ENCODE data around the gene ABHD16B. TPM values are rescaled to one million over a fixed set of nuclear protein-coding genes. Genes with fewer than 3 reads are reported as not detected.
A peak's percentile ranks its signal among the peaks of the same experiment; 100 is the strongest.

ABHD16B gene
- total and polyA plus RNA-seq, 2 of the 13 experiments (the other 11 are each of a cell fraction or from before 2014, with no cell fraction given), result not detected

DNA sequence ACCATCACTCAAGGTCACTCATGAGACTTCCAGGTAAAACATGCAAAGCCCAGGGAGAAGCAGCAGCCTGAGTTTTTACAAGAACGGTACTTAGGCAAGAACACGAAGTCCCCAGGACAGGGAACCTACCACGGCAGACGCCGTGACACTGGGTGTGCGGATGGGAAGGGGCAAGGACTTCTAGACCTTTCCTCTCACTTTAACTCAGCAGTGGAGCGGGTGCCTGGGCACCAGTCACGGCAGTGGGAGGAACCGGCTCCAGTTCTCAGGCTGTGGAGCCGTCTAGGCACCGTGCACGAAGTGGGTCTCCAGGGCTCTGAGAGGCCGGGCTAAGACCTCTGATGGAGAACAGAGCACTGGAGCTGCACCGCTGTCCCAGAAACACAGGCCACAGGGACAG lies 32.8 kb upstream of the ABHD16B start:
- BruUV-seq (replicated peaks), result no TSS peak
- H4K20me1 ChIP-seq (ENCODE audit: insufficient read depth, low read length), result peaks cover 6% of the 10 kb centered on the region; the same call in 1 of the 2 replicates
- ChIA-PET CTCF (ENCODE audit: low intra/inter-chr PET ratio, low total read pairs) (interaction anchor here (1.5 kb wide), 1 partner anchor 35 kb away, joined by 4 read pairs; no protein-coding TSS in a partner anchor), POLR2A (no interaction called here)
- H3K9me3 ChIP-seq (ENCODE audit: low read length), result no peaks in the 10 kb centered on the region
- H3K36me3 ChIP-seq (replicated peaks in 1 of 2; ENCODE audit: control insufficient read depth in 1 of 2, insufficient read depth in 2 of 2, low read length in 2 of 2), result no peaks in the 10 kb centered on the region
- no peak overlapping the region; a peak in 1 of 6 replicates for H3K4me3 ChIP-seq (replicated peaks in 1 of 3; ENCODE audit: insufficient read depth in 1 of 3, low read depth in 2 of 3, low read length in 3 of 3)
- H3K4me2 ChIP-seq (ENCODE audit: low read depth, low read length), result peak overlapping the region; percentile 88
- no peak overlapping the region for H3K27ac ChIP-seq (ENCODE audit: extremely low read length, insufficient read depth, low read length)
- no peak overlapping the region for H2AFZ ChIP-seq (ENCODE audit: low read length)
- WGBS (ENCODE audit: low lambda C conversion rate), result 69% methylated on average over 14 of the region's 14 CpGs
- no peaks in the 10 kb centered on the region for H3K79me2 ChIP-seq (ENCODE audit: insufficient read depth, low read length)
- intact Hi-C loops (cut with micrococcal nuclease; ENCODE audit: unreplicated experiment), result no loop called here
- no peak overlapping the region for H3K9ac ChIP-seq (ENCODE audit: insufficient read depth, low read depth, low read length)
- in situ Hi-C loops (cut with HindIII; ENCODE audit: extremely low pct_ligation_motif_present, low pct_unique_long_range_greater_than_20kb), result no loop called here
- H3K4me1 ChIP-seq (ENCODE audit: insufficient read depth, low read length), result peaks cover 52% of the 10 kb centered on the region
- DNase-seq (ENCODE audit: low spot score) (no peak), FAIRE-seq (no peak), ATAC-seq (no peak)
- H3K27me3 ChIP-seq (ENCODE audit: control insufficient read depth in 1 of 2, insufficient read depth in 2 of 2, low read length in 2 of 2), result peaks cover 8 to 28% of the 10 kb centered on the region in 2 experiments
- TF ChIP-seq ZNF350 (CRISPR knock-in tag; IDR thresholded peaks at IDR 0.05; ENCODE audit: borderline replicate concordance, low read depth), result 0 out of 2 replicates have a peak, but pooled peaks have one; percentile 12
- TF ChIP-seq HIVEP1 (CRISPR knock-in tag; IDR thresholded peaks at IDR 0.05), result 0 out of 2 replicates have a peak, but pooled peaks have one; percentile 38
- TF ChIP-seq TBX2 (CRISPR knock-in tag; IDR thresholded peaks at IDR 0.05; ENCODE audit: borderline replicate concordance), result 0 out of 2 replicates have a peak, but pooled peaks have one; percentile 16
- TF ChIP-seq, protein P1, sequence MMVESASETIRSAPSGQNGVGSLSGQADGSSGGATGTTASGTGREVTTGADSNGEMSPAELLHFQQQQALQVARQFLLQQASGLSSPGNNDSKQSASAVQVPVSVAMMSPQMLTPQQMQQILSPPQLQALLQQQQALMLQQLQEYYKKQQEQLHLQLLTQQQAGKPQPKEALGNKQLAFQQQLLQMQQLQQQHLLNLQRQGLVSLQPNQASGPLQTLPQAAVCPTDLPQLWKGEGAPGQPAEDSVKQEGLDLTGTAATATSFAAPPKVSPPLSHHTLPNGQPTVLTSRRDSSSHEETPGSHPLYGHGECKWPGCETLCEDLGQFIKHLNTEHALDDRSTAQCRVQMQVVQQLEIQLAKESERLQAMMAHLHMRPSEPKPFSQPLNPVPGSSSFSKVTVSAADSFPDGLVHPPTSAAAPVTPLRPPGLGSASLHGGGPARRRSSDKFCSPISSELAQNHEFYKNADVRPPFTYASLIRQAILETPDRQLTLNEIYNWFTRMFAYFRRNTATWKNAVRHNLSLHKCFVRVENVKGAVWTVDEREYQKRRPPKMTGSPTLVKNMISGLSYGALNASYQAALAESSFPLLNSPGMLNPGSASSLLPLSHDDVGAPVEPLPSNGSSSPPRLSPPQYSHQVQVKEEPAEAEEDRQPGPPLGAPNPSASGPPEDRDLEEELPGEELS (CRISPR knock-in tag; IDR thresholded peaks at IDR 0.05), result no peak
- no peak for TF ChIP-seq GPN1 (CRISPR knock-in tag; IDR thresholded peaks at IDR 0.05; ENCODE audit: borderline replicate concordance)
- 0 out of 2 replicates have a peak, but pooled peaks have one; percentile 26 for TF ChIP-seq ZNF788 (CRISPR knock-in tag; IDR thresholded peaks at IDR 0.05; ENCODE audit: borderline replicate concordance)
- no peak for TF ChIP-seq PCBP1 (IDR thresholded peaks at IDR 0.05; ENCODE audit: borderline replicate concordance, low read depth, low read length)
- TF ChIP-seq NCOA5 (CRISPR knock-in tag; IDR thresholded peaks at IDR 0.05), result no peak
- no peak for TF ChIP-seq ZNF484 (CRISPR knock-in tag; IDR thresholded peaks at IDR 0.05; ENCODE audit: borderline replicate concordance, low read depth)
- peak; percentile 22; the same call in 1 of the 2 replicates for TF ChIP-seq ZNF772 (CRISPR knock-in tag; IDR thresholded peaks at IDR 0.05)
- TF ChIP-seq, protein P2, sequence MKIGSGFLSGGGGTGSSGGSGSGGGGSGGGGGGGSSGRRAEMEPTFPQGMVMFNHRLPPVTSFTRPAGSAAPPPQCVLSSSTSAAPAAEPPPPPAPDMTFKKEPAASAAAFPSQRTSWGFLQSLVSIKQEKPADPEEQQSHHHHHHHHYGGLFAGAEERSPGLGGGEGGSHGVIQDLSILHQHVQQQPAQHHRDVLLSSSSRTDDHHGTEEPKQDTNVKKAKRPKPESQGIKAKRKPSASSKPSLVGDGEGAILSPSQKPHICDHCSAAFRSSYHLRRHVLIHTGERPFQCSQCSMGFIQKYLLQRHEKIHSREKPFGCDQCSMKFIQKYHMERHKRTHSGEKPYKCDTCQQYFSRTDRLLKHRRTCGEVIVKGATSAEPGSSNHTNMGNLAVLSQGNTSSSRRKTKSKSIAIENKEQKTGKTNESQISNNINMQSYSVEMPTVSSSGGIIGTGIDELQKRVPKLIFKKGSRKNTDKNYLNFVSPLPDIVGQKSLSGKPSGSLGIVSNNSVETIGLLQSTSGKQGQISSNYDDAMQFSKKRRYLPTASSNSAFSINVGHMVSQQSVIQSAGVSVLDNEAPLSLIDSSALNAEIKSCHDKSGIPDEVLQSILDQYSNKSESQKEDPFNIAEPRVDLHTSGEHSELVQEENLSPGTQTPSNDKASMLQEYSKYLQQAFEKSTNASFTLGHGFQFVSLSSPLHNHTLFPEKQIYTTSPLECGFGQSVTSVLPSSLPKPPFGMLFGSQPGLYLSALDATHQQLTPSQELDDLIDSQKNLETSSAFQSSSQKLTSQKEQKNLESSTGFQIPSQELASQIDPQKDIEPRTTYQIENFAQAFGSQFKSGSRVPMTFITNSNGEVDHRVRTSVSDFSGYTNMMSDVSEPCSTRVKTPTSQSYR (CRISPR knock-in tag; IDR thresholded peaks at IDR 0.05; ENCODE audit: borderline replicate concordance), result no peak

Data from HepG2 (cell line).